ENCODE data around the gene COL20A1. TPM values are rescaled to one million over a fixed set of nuclear protein-coding genes. Genes with fewer than 3 reads are reported as not detected.
A peak's percentile ranks its signal among the peaks of the same experiment; 100 is the strongest.
"Not testable (repeated sequence)": the region's sequence is repeated elsewhere in the genome, so short reads cannot be mapped to it uniquely, and the experiment has no call there.

Gene COL20A1
- total RNA-seq, 1 donor from 2014 or later, result 5.0 TPM

DNA sequence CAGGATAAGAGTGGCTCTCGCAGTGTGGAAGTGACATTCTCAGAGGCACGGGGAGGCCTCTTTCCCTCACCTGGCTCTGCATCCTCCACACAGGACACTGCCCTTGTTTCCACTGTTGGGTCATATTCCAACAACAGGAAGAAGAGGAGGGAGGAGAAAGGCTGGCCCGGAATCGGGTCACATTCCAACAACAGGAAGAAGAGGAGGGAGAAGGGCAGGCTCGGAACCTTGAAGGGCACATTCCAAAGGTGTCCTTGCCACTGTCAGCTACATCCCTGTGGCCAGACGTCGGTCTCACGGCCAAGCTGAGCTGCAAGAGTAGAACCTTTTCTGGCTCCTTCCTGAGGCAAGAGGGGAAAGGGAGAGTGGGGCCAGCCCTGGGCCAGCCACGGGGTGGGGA lies 42.7 kb downstream of the COL20A1 start:
- Histone ChIP-seq H4K20me1 (ENCODE audit: insufficient read depth, low read length) (peaks cover 4% of the 10 kb centered on the region), H2AFZ (ENCODE audit: low read depth, low read length) (no peak overlapping the region), H3K79me2 (ENCODE audit: insufficient read depth, low read length) (no peaks in the 10 kb centered on the region), H3K4me2 (ENCODE audit: low read length) (no peak overlapping the region), H3K9ac (ENCODE audit: low read length) (no peak overlapping the region), H3K27me3 (ENCODE audit: insufficient read depth, low read length) (peaks cover 4% of the 10 kb centered on the region), H3K9me3 (ENCODE audit: insufficient read depth, low read depth, low read length) (peaks cover 6% of the 10 kb centered on the region), H3K4me1 (ENCODE audit: insufficient read depth, low read length) (peaks cover 4% of the 10 kb centered on the region), H3K36me3 (ENCODE audit: insufficient read depth, low read length) (no peaks in the 10 kb centered on the region), H3K27ac (ENCODE audit: low read depth, low read length) (no peak overlapping the region), H3K4me3 (ENCODE audit: insufficient read depth, low read depth, low read length) (no peak overlapping the region)
- no peak for DNase-seq (ENCODE audit: low read depth)
- TF ChIP-seq EZH2 (IDR thresholded peaks at IDR 0.05; ENCODE audit: insufficient read depth, low read length), result no peak
- TF ChIP-seq, protein P1, sequence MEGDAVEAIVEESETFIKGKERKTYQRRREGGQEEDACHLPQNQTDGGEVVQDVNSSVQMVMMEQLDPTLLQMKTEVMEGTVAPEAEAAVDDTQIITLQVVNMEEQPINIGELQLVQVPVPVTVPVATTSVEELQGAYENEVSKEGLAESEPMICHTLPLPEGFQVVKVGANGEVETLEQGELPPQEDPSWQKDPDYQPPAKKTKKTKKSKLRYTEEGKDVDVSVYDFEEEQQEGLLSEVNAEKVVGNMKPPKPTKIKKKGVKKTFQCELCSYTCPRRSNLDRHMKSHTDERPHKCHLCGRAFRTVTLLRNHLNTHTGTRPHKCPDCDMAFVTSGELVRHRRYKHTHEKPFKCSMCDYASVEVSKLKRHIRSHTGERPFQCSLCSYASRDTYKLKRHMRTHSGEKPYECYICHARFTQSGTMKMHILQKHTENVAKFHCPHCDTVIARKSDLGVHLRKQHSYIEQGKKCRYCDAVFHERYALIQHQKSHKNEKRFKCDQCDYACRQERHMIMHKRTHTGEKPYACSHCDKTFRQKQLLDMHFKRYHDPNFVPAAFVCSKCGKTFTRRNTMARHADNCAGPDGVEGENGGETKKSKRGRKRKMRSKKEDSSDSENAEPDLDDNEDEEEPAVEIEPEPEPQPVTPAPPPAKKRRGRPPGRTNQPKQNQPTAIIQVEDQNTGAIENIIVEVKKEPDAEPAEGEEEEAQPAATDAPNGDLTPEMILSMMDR (IDR thresholded peaks at IDR 0.05; ENCODE audit: insufficient read depth, low read depth, low read length), result no peak
- peaks cover 15% of the 10 kb centered on the region for H3K27me3 Mint-ChIP-seq (ENCODE audit: low read depth, unreplicated experiment)
- H3K36me3 Mint-ChIP-seq (ENCODE audit: low read depth, unreplicated experiment), result peaks cover 7% of the 10 kb centered on the region
- H3K4me3 Mint-ChIP-seq (ENCODE audit: unreplicated experiment), result no peak overlapping the region
- H3K27ac Mint-ChIP-seq (ENCODE audit: unreplicated experiment), result no peak overlapping the region
- H3K9me3 Mint-ChIP-seq (ENCODE audit: unreplicated experiment), result peaks cover 11% of the 10 kb centered on the region
- H3K4me1 Mint-ChIP-seq (ENCODE audit: low read depth, unreplicated experiment), result peaks cover 17% of the 10 kb centered on the region
- no peak for FAIRE-seq

DNA sequence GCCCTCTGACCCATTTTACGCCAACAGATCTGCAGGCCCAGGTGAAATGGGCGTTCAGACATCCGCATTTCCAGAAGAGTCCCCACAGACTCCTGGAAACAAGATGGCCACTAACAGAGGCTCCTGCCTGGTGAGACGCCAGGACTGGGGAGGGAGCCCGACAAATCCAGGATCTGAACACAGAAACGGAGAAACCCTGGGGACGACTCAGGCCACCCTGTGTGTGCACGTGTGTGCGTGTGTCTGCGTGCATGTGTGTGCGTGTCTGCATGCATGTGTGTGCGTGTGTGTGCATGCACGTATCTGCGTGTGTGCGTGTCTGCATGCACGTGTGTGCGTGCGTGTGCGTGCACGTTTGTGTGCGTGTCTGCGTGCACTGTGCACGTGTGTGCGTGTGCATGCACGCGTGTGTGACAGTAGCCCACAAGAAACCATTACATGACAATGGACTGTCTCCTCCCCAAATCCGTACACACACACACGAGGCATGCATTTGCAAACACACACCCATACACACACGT lies 43.3 kb downstream of the COL20A1 start:
- Histone ChIP-seq H3K27ac (ENCODE audit: low read depth, low read length) (no peak overlapping the region), H3K4me3 (ENCODE audit: insufficient read depth, low read depth, low read length) (no peak overlapping the region), H2AFZ (ENCODE audit: low read depth, low read length) (no peak overlapping the region), H3K4me2 (ENCODE audit: low read length) (no peak overlapping the region), H3K27me3 (ENCODE audit: insufficient read depth, low read length) (peaks cover 8% of the 10 kb centered on the region), H3K4me1 (ENCODE audit: insufficient read depth, low read length) (peaks cover 4% of the 10 kb centered on the region), H3K79me2 (ENCODE audit: insufficient read depth, low read length) (no peaks in the 10 kb centered on the region), H3K9me3 (ENCODE audit: insufficient read depth, low read depth, low read length) (peaks cover 6% of the 10 kb centered on the region), H3K36me3 (ENCODE audit: insufficient read depth, low read length) (no peaks in the 10 kb centered on the region), H3K9ac (ENCODE audit: low read length) (no peak overlapping the region), H4K20me1 (ENCODE audit: insufficient read depth, low read length) (peaks cover 4% of the 10 kb centered on the region)
- H3K27ac Mint-ChIP-seq (ENCODE audit: unreplicated experiment), result no peak overlapping the region
- TF ChIP-seq, protein P1 (IDR thresholded peaks at IDR 0.05; ENCODE audit: insufficient read depth, low read depth, low read length), result no peak
- TF ChIP-seq EZH2 (IDR thresholded peaks at IDR 0.05; ENCODE audit: insufficient read depth, low read length), result no peak
- DNase-seq (ENCODE audit: low read depth), result no peak
- H3K36me3 Mint-ChIP-seq (ENCODE audit: low read depth, unreplicated experiment), result peaks cover 7% of the 10 kb centered on the region
- no peak overlapping the region for H3K4me3 Mint-ChIP-seq (ENCODE audit: unreplicated experiment)
- peaks cover 17% of the 10 kb centered on the region for H3K4me1 Mint-ChIP-seq (ENCODE audit: low read depth, unreplicated experiment)
- no peak for FAIRE-seq
- H3K27me3 Mint-ChIP-seq (ENCODE audit: low read depth, unreplicated experiment), result peaks cover 21% of the 10 kb centered on the region
- H3K9me3 Mint-ChIP-seq (ENCODE audit: unreplicated experiment), result peaks cover 14% of the 10 kb centered on the region

DNA sequence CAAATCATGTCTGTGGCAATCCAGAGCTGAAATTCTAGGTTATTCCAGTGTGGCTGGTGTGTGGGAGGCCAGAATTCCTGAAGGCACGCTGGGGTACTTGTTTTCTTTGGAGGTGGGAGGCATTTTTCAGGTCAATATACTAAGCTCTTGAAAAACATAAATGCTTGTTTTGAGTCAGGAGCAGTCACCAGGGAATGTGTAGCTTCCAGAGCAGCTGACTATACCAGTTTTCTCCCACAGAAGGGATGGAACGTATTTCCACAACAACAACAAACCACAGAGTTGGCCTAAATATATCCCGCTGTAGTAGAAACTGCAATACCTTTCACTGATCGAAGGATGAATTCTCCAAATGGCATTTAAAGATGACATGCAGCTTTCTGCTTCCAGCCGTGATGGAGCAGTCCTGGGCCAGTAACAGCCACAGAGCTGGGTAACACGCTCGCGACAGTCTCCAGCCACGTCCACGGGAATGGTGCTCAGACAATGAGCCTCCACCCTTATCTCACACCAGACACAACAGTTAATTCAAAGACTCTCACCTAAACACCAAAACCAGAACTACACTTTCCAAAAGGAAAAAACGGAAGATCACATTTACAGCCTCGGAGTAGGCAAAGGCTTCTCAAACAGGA lies 44.9 kb downstream of the COL20A1 start:
- Mint-ChIP-seq H3K36me3 (ENCODE audit: low read depth, unreplicated experiment) (peaks cover 7% of the 10 kb centered on the region), H3K9me3 (ENCODE audit: unreplicated experiment) (peaks cover 12% of the 10 kb centered on the region), H3K27me3 (ENCODE audit: low read depth, unreplicated experiment) (peaks cover 32% of the 10 kb centered on the region), H3K4me1 (ENCODE audit: low read depth, unreplicated experiment) (peaks cover 17% of the 10 kb centered on the region), H3K4me3 (ENCODE audit: unreplicated experiment) (no peak overlapping the region), H3K27ac (ENCODE audit: unreplicated experiment) (peak overlapping the region; percentile 0)
- H3K27ac ChIP-seq (ENCODE audit: low read depth, low read length), result no peak overlapping the region
- H2AFZ ChIP-seq (ENCODE audit: low read depth, low read length), result no peak overlapping the region
- H3K9me3 ChIP-seq (ENCODE audit: insufficient read depth, low read depth, low read length), result no peaks in the 10 kb centered on the region
- peak overlapping the region; percentile 39 for H3K4me2 ChIP-seq (ENCODE audit: low read length)
- TF ChIP-seq, protein P1 (IDR thresholded peaks at IDR 0.05; ENCODE audit: insufficient read depth, low read depth, low read length), result no peak
- TF ChIP-seq EZH2 (IDR thresholded peaks at IDR 0.05; ENCODE audit: insufficient read depth, low read length), result no peak
- H3K4me3 ChIP-seq (ENCODE audit: insufficient read depth, low read depth, low read length), result no peak overlapping the region
- H3K27me3 ChIP-seq (ENCODE audit: insufficient read depth, low read length), result peaks cover 21% of the 10 kb centered on the region
- no peak overlapping the region for H3K9ac ChIP-seq (ENCODE audit: low read length)
- H3K36me3 ChIP-seq (ENCODE audit: insufficient read depth, low read length), result no peaks in the 10 kb centered on the region
- H3K79me2 ChIP-seq (ENCODE audit: insufficient read depth, low read length), result no peaks in the 10 kb centered on the region
- peaks cover 4% of the 10 kb centered on the region for H4K20me1 ChIP-seq (ENCODE audit: insufficient read depth, low read length)
- peaks cover 4% of the 10 kb centered on the region for H3K4me1 ChIP-seq (ENCODE audit: insufficient read depth, low read length)
- FAIRE-seq (no peak), DNase-seq (ENCODE audit: low read depth) (peak; percentile 13)

DNA sequence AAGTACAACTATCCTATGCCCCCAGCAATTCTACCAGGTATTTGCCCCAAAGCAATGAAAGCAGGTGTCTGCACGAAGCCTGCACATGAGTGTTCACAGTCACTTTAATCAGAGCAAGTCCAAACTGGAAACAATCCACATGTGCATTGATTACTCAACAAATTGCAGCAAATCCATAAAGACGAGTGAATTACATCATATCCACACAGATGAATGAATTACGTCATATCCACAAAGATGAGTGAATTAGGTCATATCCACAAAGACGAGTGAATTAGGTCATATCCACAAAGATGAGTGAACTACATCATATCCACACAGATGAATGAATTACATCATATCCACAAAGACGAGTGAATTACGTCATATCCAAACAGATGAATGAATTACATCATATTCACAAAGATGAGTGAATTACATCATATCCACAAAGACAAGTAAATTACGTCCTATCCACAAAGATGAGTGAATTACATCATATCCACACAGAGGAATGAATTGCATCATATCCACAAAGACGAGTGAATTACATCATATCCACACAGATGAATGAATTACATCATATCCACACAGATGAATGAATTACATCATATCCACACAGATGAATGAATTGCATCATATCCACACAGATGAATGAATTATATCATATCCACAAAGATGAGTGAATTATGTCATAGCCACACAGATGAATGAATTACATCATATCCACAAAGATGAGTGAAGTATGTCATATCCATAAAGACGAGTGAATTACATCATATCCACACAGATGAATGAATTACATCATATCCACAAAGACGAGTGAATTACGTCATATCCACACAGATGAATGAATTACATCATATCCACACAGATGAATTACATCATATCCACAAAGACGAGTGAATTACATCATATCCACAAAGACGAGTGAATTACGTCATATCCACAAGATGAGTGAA lies 46.4 kb downstream of the COL20A1 start:
- not testable (repeated sequence) for DNase-seq (ENCODE audit: low read depth)

More for the DNA sequence above, 46.4 kb downstream of the COL20A1 start:
- H3K27me3 ChIP-seq (ENCODE audit: insufficient read depth, low read length), result peaks cover 27% of the 10 kb centered on the region
- H4K20me1 ChIP-seq (ENCODE audit: insufficient read depth, low read length); H3K4me3 ChIP-seq (ENCODE audit: insufficient read depth, low read depth, low read length); H3K79me2 ChIP-seq (ENCODE audit: insufficient read depth, low read length); H3K4me1 ChIP-seq (ENCODE audit: insufficient read depth, low read length); H3K36me3 ChIP-seq (ENCODE audit: insufficient read depth, low read length); H3K9ac ChIP-seq (ENCODE audit: low read length); H3K9me3 Mint-ChIP-seq (ENCODE audit: unreplicated experiment); H3K36me3 Mint-ChIP-seq (ENCODE audit: low read depth, unreplicated experiment); H3K9me3 ChIP-seq (ENCODE audit: insufficient read depth, low read depth, low read length); H2AFZ ChIP-seq (ENCODE audit: low read depth, low read length); H3K27ac ChIP-seq (ENCODE audit: low read depth, low read length); H3K4me2 ChIP-seq (ENCODE audit: low read length); H3K4me3 Mint-ChIP-seq (ENCODE audit: unreplicated experiment): not testable (repeated sequence)
- peak; percentile 47 for FAIRE-seq
- peak overlapping the region; percentile 31 for H3K27ac Mint-ChIP-seq (ENCODE audit: unreplicated experiment)
- peaks cover 31% of the 10 kb centered on the region for H3K27me3 Mint-ChIP-seq (ENCODE audit: low read depth, unreplicated experiment)
- peaks cover 17% of the 10 kb centered on the region for H3K4me1 Mint-ChIP-seq (ENCODE audit: low read depth, unreplicated experiment)
